Upper lobe of left lung (tissue), 4 donors: ENCODE data around the gene TPGS1.

Experiments used
- EP300 ChIP-seq, 4 donors: sonication (generic); formaldehyde crosslinking; IDR thresholded peaks; one replicate each; pipeline ENCODE4 v1.5.1; 2017; ENCODE audit warnings: antibody characterized with exemption in 4 of 4, control low read depth in 2 of 4
- POLR2A ChIP-seq, 4 donors: fragments of 450-650 bp; IDR thresholded peaks; one replicate each; pipeline ENCODE4 v1.5.1; 2016 to 2017; ENCODE audit warnings: antibody characterized with exemption in 4 of 4, mild to moderate bottlenecking in 2 of 4
- TF ChIP-seq, protein P1 (sequence below), 6 experiments: fragments of 450-650 bp in 4 of 6; fragments of 200-600 bp in 2 of 6; sonication (generic) in 2 of 6; IDR thresholded peaks; one replicate each; pipeline ENCODE4 v1.5.1; 2016 to 2019; ENCODE audit warnings: antibody characterized with exemption in 6 of 6

DNA sequence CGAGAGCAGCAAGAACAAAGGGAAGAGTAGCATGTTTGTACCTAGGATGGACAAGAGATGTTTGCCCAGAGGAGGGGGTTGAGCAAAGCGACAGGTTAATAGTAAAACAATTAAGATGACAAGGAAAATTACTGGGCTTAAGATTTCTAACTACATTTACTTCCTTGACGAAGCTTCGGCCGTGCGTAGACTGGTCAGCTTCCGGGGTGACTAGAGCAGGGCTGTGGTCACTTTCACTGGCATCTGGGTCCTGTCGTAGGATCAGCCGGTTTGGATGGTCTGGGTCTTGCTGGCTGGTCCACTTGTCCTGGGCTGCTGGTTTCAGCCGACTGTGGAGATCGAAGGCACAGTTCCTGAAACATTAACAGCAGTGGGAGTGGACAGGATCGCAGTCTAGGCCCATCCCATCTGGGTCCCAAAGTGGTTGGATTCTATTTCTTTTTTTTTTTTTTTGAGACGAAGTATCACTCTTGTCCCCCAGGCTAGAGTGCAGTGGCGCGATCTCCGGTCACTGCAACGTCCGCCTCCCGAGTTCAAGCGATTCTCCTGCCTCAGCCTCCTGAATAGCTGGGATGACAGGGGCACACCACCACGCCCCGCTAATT is 60.1 kb downstream of the TPGS1 start:
- TF ChIP-seq, protein P1, sequence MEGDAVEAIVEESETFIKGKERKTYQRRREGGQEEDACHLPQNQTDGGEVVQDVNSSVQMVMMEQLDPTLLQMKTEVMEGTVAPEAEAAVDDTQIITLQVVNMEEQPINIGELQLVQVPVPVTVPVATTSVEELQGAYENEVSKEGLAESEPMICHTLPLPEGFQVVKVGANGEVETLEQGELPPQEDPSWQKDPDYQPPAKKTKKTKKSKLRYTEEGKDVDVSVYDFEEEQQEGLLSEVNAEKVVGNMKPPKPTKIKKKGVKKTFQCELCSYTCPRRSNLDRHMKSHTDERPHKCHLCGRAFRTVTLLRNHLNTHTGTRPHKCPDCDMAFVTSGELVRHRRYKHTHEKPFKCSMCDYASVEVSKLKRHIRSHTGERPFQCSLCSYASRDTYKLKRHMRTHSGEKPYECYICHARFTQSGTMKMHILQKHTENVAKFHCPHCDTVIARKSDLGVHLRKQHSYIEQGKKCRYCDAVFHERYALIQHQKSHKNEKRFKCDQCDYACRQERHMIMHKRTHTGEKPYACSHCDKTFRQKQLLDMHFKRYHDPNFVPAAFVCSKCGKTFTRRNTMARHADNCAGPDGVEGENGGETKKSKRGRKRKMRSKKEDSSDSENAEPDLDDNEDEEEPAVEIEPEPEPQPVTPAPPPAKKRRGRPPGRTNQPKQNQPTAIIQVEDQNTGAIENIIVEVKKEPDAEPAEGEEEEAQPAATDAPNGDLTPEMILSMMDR (IDR thresholded peaks at IDR 0.05) = no peak
- TF ChIP-seq POLR2A (IDR thresholded peaks at IDR 0.05) (no peak), EP300 (IDR thresholded peaks at IDR 0.05) (no peak)
